GM18511 (cell line): ENCODE results near the gene DYNLT5.
"Not testable (repeated sequence)": the region's sequence is repeated elsewhere in the genome, so short reads cannot be mapped to it uniquely, and the experiment has no call there.

Experiments
- ATAC-seq: cut with Tn5 transposase; IDR thresholded peaks from one replicate; pipeline ENCODE4 v1.9.1; 2021; ENCODE audit warnings: mild to moderate bottlenecking, moderate library complexity; ENCODE audit not compliant: unreplicated experiment

Gene DYNLT5, protein sequence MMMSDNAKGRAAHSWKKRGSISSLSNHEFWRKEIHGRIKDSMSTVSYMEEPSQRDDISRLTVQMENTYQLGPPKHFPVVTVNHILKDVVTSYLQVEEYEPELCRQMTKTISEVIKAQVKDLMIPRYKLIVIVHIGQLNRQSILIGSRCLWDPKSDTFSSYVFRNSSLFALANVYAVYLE

DNA sequence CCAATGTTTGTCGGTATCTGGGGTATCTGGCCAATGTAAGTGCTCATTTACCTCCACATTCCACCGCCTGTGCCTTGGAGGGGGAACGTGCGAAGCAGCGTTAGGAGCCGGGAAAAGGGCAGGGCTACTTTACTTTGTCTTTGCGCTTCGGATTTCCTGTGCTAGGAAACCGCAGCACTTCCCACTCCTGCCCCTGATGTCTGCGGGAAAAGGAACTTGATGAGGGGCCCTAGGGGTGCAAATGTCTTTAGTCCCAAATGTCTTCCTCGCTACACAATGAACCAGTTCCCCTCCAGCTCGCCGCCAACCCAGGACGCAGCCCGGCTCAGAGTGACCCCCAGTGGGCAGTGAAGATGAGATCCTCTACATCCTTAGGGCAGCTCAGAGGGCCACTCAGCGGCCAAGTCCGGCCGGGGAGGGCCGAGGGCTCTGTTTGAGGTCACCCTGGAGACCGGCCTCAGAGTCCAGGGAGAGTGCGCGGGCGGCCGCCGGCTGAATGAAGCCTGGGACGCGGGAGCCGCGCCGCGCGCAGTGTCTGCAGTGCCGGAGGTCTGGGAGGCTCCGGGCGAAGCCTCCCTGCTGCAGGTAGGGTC is at the start of gene DYNLT5:
TSS of gene DYNLT5 (plus strand) at position 460 of the 593 bp plus-strand sequence. CDS start 2,200 bp downstream, outside the sequence.
- no peak for ATAC-seq

DNA sequence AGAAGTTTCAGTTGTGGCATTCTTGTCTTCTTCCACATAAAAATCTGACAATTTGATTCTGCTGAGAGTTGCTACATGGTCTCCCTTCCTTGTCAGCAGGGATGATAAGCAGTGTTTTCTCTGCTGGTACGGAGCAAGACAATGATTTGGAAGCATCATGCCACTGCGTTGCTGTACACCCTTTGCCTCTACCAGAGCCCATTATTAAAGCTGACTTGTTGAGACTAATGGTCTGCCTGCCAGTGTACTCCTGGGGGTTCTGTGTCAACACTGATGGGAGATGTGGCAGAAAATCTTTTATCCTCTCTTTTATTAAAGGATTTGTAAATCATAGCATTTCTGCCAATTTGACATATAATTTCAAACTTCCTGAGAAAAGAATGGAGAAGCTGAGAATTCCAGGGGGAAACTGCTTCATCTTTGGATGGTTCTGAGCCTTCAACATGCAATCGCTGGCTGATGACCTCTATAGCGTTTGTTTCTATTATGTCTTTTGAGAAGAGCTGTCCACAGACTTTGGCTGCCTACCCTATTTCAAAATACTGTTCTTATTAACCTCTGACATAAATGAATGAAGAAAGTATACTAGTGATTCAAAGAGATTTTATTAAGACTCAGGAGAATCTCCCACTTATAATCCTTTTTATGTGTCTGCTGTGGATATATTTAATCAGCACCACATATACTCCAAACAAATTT is 47.9 kb upstream of the DYNLT5 start:
- ATAC-seq = no peak

- ATAC-seq = no peak
Measured at GRCh38 chr1:66705110-66705509, 47.1 kb upstream of the DYNLT5 start.

GRCh38 chr1:66711420-66711819 is 40.8 kb upstream of the DYNLT5 start:
- ATAC-seq = no peak

GRCh38 chr1:66712839-66713238 is 39.4 kb upstream of the DYNLT5 start:
- ATAC-seq = no peak

DNA sequence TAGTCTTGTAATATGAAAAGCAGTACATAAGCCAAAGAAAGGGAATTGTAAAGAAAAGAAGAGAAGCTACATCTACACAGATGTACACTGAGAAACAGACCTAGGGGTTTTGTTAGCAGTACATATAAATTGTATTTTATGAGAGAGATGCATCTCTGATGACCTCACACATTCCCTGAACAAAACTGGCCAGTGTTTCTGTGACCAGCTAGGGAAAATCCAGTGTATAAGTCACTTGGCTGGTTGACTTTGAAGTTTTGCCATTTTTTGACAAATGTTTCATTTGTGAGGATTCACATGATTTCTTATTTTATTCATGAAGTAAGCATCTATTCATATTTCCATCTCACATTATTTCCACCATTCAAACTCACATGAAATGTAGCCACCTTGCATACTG is 28.3 kb upstream of the DYNLT5 start:
- no peak for ATAC-seq

- ATAC-seq = peak; percentile 84
Measured at GRCh38 chr1:66725885-66726665, 26.2 kb upstream of the DYNLT5 start.

GRCh38 chr1:66728021-66728420 is 24.2 kb upstream of the DYNLT5 start:
- ATAC-seq = no peak

DNA sequence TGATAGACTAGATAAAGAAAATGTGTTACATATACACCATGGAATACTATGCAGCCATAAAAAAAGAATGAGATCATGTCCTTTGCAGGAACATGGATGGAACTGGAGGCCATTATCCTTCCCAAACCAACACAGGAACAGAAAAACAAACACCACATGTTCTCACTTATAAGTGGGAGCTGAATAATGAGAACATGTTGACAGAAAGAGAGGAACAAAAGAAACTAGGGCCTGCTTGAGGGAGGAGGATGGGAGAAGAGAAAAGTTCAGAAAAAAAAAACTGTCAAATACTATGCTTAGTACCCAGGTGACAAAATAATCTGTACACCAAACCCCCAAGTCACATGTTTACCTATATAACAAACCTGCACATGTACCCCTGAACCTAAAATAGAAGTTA is 23.5 kb upstream of the DYNLT5 start:
- not testable (repeated sequence) for ATAC-seq

GRCh38 chr1:66729119-66729518 is 23.1 kb upstream of the DYNLT5 start:
- peak; percentile 30 for ATAC-seq

- no peak for ATAC-seq
Measured at GRCh38 chr1:66729523-66729922, 22.7 kb upstream of the DYNLT5 start.

- no peak for ATAC-seq
Measured at GRCh38 chr1:66730462-66730861, 21.8 kb upstream of the DYNLT5 start.

DNA sequence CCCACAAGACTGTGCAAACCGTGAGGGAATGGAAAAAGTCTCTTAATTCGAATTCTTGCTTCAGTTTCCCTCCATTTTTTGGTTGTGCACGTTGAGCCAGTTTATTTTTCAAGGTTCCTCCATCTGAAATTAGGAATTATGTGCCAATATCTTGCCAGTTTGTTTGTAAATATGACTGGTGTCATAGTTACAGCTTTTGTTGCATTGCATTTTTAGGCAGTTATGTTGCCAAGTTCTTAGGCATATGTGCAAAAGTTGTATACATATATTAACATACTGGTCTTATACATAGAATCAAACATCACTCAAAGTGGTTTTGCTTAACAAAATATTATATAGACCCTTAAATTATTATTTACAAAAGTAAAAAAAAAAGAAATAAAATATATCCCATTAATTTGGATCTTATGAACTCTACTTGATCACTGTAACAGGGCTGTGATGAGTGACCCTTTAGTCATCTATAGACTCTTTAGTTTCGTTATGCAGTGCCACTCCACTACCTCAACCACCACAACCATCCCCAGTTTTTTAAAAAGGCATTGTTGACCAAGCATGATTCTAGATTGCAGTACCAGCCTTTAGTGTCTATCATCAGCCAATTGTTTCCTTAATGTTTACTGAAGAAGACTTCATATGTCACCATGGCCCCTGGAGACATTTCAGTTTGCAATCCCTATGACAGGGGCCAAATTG is 20.9 kb upstream of the DYNLT5 start:
- ATAC-seq = peak; percentile 61

GRCh38 chr1:66732407-66733166 is 19.7 kb upstream of the DYNLT5 start:
- no peak for ATAC-seq

GRCh38 chr1:66733348-66734017 is 18.8 kb upstream of the DYNLT5 start:
- peak; percentile 47 for ATAC-seq

DNA sequence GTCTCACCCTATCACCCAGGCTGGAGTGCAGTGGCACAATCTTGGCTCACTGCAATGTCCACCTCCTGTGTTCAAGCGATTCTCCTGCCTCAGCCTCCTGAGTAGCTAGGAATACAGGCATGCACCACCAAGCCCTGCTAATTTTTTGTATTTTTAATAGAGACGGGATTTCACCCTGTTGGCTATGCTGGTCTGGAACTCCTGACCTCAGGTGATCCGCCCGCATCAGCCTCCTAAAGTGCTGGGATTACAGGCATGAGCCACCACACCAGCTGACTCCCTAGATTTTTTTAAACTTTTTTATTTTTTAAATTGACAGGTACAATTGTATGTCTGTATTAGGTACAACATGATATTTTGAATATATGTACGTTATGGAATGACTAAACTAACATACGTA is 17.7 kb upstream of the DYNLT5 start:
- ATAC-seq = not testable (repeated sequence)

GRCh38 chr1:66737836-66738235 is 14.4 kb upstream of the DYNLT5 start:
- ATAC-seq = no peak

GRCh38 chr1:66739401-66740157 is 12.7 kb upstream of the DYNLT5 start:
- ATAC-seq = peak; percentile 86

GRCh38 chr1:66745451-66745850 is 6.8 kb upstream of the DYNLT5 start:
- no peak for ATAC-seq
